Tibial artery (tissue), 4 donors: ENCODE measurements around the gene PYGO1.
A peak's percentile ranks its signal among the peaks of the same experiment; 100 is the strongest.

Source experiments
- DNase-seq, 2 donors: peaks; one replicate each; pipeline ENCODE4 v3.0.0-alpha.2; 2019
- H3K27ac ChIP-seq, 2 donors: fragments of 200-600 bp; sonication (generic) in 1 of 2; 1 replicate in 1 of 2; 2 replicates in 1 of 2; pipeline ENCODE4 v1.5.1; 2018 to 2019; ENCODE audit warnings: mild to moderate bottlenecking in 1 of 2
- H3K27me3 ChIP-seq, 2 donors: fragments of 200-600 bp; sonication (generic) in 1 of 2; one replicate each; pipeline versions ENCODE4 v1.5.1 to v1.6.0; 2016 to 2019
- H3K36me3 ChIP-seq, 3 donors: fragments of 200-600 bp; sonication (generic) in 2 of 3; one replicate each; pipeline ENCODE4 v1.5.1; 2016 to 2019; ENCODE audit warnings: mild to moderate bottlenecking in 2 of 3
- H3K4me1 ChIP-seq, 4 donors: fragments of 200-600 bp; sonication (generic) in 2 of 4; 1 replicate in 3 of 4; 2 replicates in 1 of 4; pipeline ENCODE4 v1.5.1; 2016 to 2019
- H3K4me3 ChIP-seq, 2 donors: fragments of 200-600 bp; sonication (generic) in 1 of 2; 1 replicate in 1 of 2; 2 replicates in 1 of 2; pipeline ENCODE4 v1.5.1; 2018 to 2019; ENCODE audit warnings: mild to moderate bottlenecking in 2 of 2
- H3K9me3 ChIP-seq, 3 donors: fragments of 200-600 bp; sonication (generic) in 1 of 3; one replicate each; pipeline ENCODE4 v1.5.1; 2016 to 2019
- intact Hi-C: fragments of 100-400 bp; cut with DNase I; formaldehyde crosslinking; loops from one replicate; pipeline ENCODE4 v1.15.0; 2023; ENCODE audit warnings: low total_unique reads
- TF ChIP-seq, protein P1 (sequence below), 2 experiments: fragments of 200-600 bp in 1 of 2; fragments of 450-650 bp in 1 of 2; IDR thresholded peaks; one replicate each; pipeline ENCODE4 v1.5.1; 2017 to 2019; ENCODE audit warnings: antibody characterized with exemption in 2 of 2, mild to moderate bottlenecking in 1 of 2, moderate library complexity in 1 of 2

PYGO1 gene

DNA sequence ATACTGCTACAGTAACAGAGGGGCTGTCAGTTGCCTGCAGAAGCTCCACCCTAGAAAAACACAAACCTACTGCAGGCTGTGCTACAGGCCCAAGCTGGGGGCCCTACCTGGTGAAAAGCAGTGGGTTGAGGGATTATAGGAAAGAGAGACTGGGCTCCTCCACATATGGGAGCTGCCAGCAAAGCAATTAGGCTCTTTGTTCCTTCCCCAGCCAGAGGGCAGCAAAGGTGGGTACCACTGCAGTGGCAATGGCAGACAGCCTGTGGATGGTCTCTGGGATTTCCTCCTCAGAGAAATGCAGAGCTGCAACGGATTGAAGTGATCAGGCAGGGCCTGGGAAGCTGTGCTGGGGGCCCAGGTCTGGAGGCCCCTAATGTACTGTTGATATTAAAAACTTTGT, 61.0 kb downstream of the PYGO1 start:
- TF ChIP-seq, protein P1, sequence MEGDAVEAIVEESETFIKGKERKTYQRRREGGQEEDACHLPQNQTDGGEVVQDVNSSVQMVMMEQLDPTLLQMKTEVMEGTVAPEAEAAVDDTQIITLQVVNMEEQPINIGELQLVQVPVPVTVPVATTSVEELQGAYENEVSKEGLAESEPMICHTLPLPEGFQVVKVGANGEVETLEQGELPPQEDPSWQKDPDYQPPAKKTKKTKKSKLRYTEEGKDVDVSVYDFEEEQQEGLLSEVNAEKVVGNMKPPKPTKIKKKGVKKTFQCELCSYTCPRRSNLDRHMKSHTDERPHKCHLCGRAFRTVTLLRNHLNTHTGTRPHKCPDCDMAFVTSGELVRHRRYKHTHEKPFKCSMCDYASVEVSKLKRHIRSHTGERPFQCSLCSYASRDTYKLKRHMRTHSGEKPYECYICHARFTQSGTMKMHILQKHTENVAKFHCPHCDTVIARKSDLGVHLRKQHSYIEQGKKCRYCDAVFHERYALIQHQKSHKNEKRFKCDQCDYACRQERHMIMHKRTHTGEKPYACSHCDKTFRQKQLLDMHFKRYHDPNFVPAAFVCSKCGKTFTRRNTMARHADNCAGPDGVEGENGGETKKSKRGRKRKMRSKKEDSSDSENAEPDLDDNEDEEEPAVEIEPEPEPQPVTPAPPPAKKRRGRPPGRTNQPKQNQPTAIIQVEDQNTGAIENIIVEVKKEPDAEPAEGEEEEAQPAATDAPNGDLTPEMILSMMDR (IDR thresholded peaks at IDR 0.05): no peak
- no peaks in the 10 kb centered on the region for H3K9me3 ChIP-seq
- H3K27me3 ChIP-seq: no peaks in the 10 kb centered on the region
- H3K36me3 ChIP-seq: no peaks in the 10 kb centered on the region
- intact Hi-C loops: loop anchor here (10.0 kb wide), 1 partner anchor 118 kb away; no protein-coding TSS in a partner anchor
- no peak for DNase-seq
- H3K27ac ChIP-seq: no peak overlapping the region
- H3K4me1 ChIP-seq: no peaks in the 10 kb centered on the region
- H3K4me3 ChIP-seq: no peak overlapping the region

DNA sequence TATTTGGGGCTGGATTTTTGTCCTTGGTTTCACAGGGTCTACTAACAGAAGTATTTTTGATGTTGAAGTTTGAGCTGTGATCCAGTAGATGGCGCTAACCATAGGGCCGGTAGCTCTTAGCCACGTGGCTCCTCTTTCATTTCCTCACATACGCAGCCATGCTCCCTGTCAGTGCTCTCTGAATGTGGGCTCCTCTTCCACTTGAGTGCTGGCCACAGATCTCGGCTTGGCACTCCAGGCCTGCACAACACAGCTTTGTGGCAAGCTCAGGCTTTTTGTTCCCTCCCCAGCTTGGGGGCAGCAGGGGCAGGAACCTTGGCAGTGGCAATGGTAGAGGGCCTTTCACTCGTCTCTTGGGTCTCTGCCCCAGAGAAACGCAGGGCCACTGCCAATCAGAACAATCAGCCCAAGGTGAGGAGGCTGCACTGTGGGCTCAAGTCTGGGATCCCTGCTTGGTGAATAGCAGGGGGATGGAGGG, 61.5 kb downstream of the PYGO1 start:
- Histone ChIP-seq H3K4me1 (no peaks in the 10 kb centered on the region), H3K36me3 (no peaks in the 10 kb centered on the region), H3K27ac (no peak overlapping the region), H3K27me3 (no peaks in the 10 kb centered on the region), H3K4me3 (no peak overlapping the region), H3K9me3 (no peaks in the 10 kb centered on the region)
- TF ChIP-seq, protein P1 (IDR thresholded peaks at IDR 0.05): peak in 1 of 2 experiments; percentile 28
- intact Hi-C loops: loop anchor here (10.0 kb wide), 1 partner anchor 118 kb away; no protein-coding TSS in a partner anchor
- no peak for DNase-seq

DNA sequence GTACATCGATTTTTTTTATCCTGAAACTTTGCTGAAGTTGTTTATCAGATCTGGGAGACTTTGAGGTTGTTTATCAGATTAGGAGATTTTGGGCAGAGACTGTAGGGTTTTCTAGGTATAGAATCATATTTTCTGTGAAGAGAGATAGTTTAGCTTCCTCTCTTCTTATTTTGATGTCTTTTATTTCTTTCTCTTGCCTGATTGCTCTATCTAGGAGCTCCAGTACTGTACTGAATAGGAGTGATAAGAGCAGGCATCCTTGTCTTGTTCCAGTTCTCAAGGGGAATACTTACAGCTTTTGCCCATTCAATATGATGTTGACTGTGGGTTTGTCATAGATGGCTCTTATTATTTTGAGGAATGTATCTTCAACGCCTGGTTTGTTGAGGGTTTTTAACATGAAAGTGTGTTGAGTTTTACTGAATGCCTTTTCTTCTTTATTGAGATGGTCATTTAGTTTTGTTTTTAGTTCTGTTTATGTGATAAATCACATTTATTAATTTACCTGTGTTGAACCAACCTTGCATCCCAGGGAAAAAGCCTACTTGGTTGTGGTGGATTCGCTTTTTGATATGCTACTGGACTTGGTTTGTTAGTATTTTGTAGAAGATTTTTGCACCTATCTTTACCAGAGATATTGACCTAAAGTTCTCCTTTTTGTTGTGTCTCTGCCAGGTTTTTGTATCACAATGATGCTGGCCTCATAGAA, 65.2 kb downstream of the PYGO1 start:
- intact Hi-C loops: loop anchor here (10.0 kb wide), 1 partner anchor 122 kb away; no protein-coding TSS in a partner anchor
- Histone ChIP-seq H3K4me3 (no peak overlapping the region), H3K4me1 (no peaks in the 10 kb centered on the region), H3K27ac (no peak overlapping the region), H3K9me3 (no peaks in the 10 kb centered on the region), H3K36me3 (no peaks in the 10 kb centered on the region), H3K27me3 (no peaks in the 10 kb centered on the region)
- DNase-seq: no peak
- TF ChIP-seq, protein P1 (IDR thresholded peaks at IDR 0.05): no peak

DNA sequence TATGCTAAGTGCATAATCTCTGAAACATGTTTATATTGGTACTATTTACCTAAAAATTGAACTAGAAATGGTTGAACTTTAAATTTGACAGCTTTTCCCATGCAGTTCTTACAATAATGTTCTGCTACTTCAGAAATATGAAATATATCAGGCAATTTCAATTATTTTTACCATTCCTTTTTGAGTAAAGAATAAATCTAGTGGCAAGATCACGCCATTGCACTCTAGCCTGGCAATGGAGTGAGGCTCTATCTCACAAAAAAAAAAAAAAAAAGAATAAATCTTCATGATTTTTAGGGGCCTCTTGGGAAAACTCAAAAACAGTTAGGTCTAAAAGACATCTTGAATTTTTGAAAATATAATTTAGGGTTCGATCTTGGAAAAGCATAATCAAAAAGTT, 69.5 kb downstream of the PYGO1 start:
- intact Hi-C loops: no loop called here
- TF ChIP-seq, protein P1 (IDR thresholded peaks at IDR 0.05): no peak

DNA sequence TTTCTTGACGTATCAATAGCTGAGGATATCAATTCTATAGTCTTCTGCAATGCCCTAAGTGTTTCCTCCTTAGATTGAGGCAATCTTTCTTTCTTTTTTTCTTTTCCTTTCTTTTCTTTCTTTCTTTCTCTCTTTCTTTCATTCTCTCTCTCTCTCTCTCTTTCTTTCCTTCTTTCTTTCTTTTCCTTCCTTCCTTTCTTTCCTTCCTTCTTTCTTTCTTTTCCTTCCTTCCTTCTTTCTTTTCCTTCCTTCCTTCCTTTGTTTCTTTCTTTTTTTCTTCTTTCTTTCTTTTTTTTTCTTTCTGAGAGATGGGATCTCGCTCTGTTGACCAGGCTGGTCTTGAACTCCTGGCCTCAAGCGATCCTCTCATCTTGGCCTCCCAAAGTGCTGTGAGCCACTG, 70.1 kb downstream of the PYGO1 start:
- Histone ChIP-seq H3K4me1 (no peaks in the 10 kb centered on the region), H3K27ac (no peak overlapping the region), H3K9me3 (no peaks in the 10 kb centered on the region), H3K4me3 (no peak overlapping the region), H3K36me3 (no peaks in the 10 kb centered on the region), H3K27me3 (no peaks in the 10 kb centered on the region)
- intact Hi-C loops: no loop called here
- TF ChIP-seq, protein P1 (IDR thresholded peaks at IDR 0.05): no peak
- DNase-seq: no peak

More for the DNA sequence above, 69.5 kb downstream of the PYGO1 start:
- Histone ChIP-seq H3K36me3 (no peaks in the 10 kb centered on the region), H3K27ac (no peak overlapping the region), H3K9me3 (no peaks in the 10 kb centered on the region), H3K27me3 (no peaks in the 10 kb centered on the region), H3K4me1 (no peaks in the 10 kb centered on the region), H3K4me3 (no peak overlapping the region)
- no peak for DNase-seq
